IMR-90 (cell line): Measurements from ENCODE around the gene INSR. TPM values are rescaled to one million over a fixed set of nuclear protein-coding genes. Genes with fewer than 3 reads are reported as not detected.

Experiments
- ATAC-seq: fragments of 200-7000 bp; cut with Tn5 transposase; 2 replicates; pipeline ENCODE4 v1.9.1; 2020; ENCODE audit warnings: low read depth, mild to moderate bottlenecking, moderate library complexity
- BruUV-seq: library from RNA; stranded (reverse); fragments of 400-500 nt; replicated peaks from 2 replicates; lab custom pipeline; 2021; lab: Mats Ljungman, UMichigan
- CTCF ChIA-PET: fragments of 300-600 bp; formaldehyde crosslinking; extraction: SDS; loops from one replicate; lab custom pipeline; 2021; ENCODE audit warnings: antibody characterized with exemption; lab: Yijun Ruan, JAX
- POLR2A ChIA-PET: fragments of 300-600 bp; sonication (Branson Sonifier 250); formaldehyde crosslinking; loops from one replicate; lab custom pipeline; 2022; ENCODE audit warnings: antibody characterized with exemption; ENCODE audit not compliant: unreplicated experiment; lab: Charles Lee
- DNase-seq: peaks from one replicate; pipeline ENCODE4 v3.0.0; 2013
- H2AFZ ChIP-seq: replicated peaks from 2 replicates; pipeline ENCODE3; 2013; ENCODE audit warnings: low read length, mild to moderate bottlenecking; ENCODE audit not compliant: poor library complexity
- H2AK5ac ChIP-seq: 2 replicates; pipeline ENCODE4 v1.6.1; 2013; ENCODE audit warnings: low read depth, low read length, inconsistent platforms
- H2AK9ac ChIP-seq: replicated peaks from 2 replicates; pipeline ENCODE3; 2013; ENCODE audit warnings: mild to moderate bottlenecking, low read depth, low read length, moderate library complexity; ENCODE audit not compliant: poor library complexity
- H2BK120ac ChIP-seq: 2 replicates; pipeline ENCODE4 v1.6.1; 2013; ENCODE audit warnings: low read depth, low read length, inconsistent platforms
- H2BK15ac ChIP-seq: 3 replicates; pipeline ENCODE4 v1.6.1; 2013; ENCODE audit warnings: low read depth, low read length, inconsistent platforms
- H2BK20ac ChIP-seq: 2 replicates; pipeline ENCODE4 v1.6.1; 2013; ENCODE audit warnings: low read depth, mild to moderate bottlenecking, inconsistent platforms, low read length, moderate library complexity
- H2BK5ac ChIP-seq: 2 replicates; pipeline ENCODE4 v1.6.1; 2013; ENCODE audit warnings: mild to moderate bottlenecking, low read depth, low read length, inconsistent platforms; ENCODE audit not compliant: poor library complexity, severe bottlenecking
- H3K14ac ChIP-seq: replicated peaks from 2 replicates; pipeline ENCODE4 v1.6.1; 2013; ENCODE audit warnings: low read depth, low read length, inconsistent platforms
- H3K18ac ChIP-seq: 2 replicates; pipeline ENCODE4 v1.6.1; 2013; ENCODE audit warnings: low read depth, low read length, control low read depth
- H3K23ac ChIP-seq: 2 replicates; pipeline ENCODE4 v1.6.1; 2013; ENCODE audit warnings: low read depth, low read length, inconsistent platforms
- H3K27ac ChIP-seq: 2 replicates; pipeline ENCODE4 v1.5.1; 2013; ENCODE audit warnings: mild to moderate bottlenecking, control low read depth, low read length; ENCODE audit not compliant: insufficient read depth
- H3K27me3 ChIP-seq: 2 replicates; pipeline ENCODE4 v1.6.1; 2013; ENCODE audit warnings: low read length; ENCODE audit not compliant: control insufficient read depth, insufficient read depth
- H3K36me3 ChIP-seq: 2 replicates; pipeline ENCODE4 v1.6.1; 2013; ENCODE audit warnings: low read length, mixed read lengths; ENCODE audit not compliant: control insufficient read depth, insufficient read depth
- H3K4ac ChIP-seq: 2 replicates; pipeline ENCODE4 v1.6.1; 2013; ENCODE audit warnings: low read depth, low read length, inconsistent platforms
- H3K4me1 ChIP-seq: 2 replicates; pipeline ENCODE4 v1.6.1; 2013; ENCODE audit warnings: low read length, mixed read lengths; ENCODE audit not compliant: control insufficient read depth, insufficient read depth
- H3K4me2 ChIP-seq: 2 replicates; pipeline ENCODE4 v1.6.1; 2013; ENCODE audit warnings: low read depth, mild to moderate bottlenecking, control low read depth, low read length, moderate library complexity
- H3K4me3 ChIP-seq: 2 replicates; pipeline ENCODE4 v1.5.1; 2013; ENCODE audit warnings: low read depth, mild to moderate bottlenecking, control low read depth, low read length, moderate library complexity; ENCODE audit not compliant: insufficient read depth
- H3K56ac ChIP-seq: 2 replicates; pipeline ENCODE4 v1.6.1; 2013; ENCODE audit warnings: low read length, inconsistent platforms; ENCODE audit not compliant: insufficient read depth; ENCODE audit errors: extremely low read depth
- H3K79me1 ChIP-seq, 2 experiments: 2 replicates each; pipeline ENCODE4 v1.6.1; 2013; ENCODE audit warnings: low read length in 2 of 2, inconsistent platforms in 1 of 2, low read depth in 1 of 2
- H3K9ac ChIP-seq: 2 replicates; pipeline ENCODE4 v1.6.1; 2013; ENCODE audit warnings: low read depth, low read length, control low read depth
- H3K9me1 ChIP-seq: 2 replicates; pipeline ENCODE4 v1.6.1; 2013; ENCODE audit warnings: low read length, inconsistent platforms; ENCODE audit not compliant: insufficient read depth
- H3K9me3 ChIP-seq: 2 replicates; pipeline ENCODE4 v1.6.1; 2013; ENCODE audit warnings: low read length; ENCODE audit not compliant: control insufficient read depth, insufficient read depth
- H4K20me1 ChIP-seq: 2 replicates; pipeline ENCODE4 v1.6.1; 2013; ENCODE audit warnings: low read length, inconsistent platforms; ENCODE audit not compliant: insufficient read depth
- H4K5ac ChIP-seq: 2 replicates; pipeline ENCODE4 v1.6.1; 2013; ENCODE audit warnings: mild to moderate bottlenecking, low read depth, low read length, control low read depth
- H4K8ac ChIP-seq, 2 experiments: 2 replicates each; pipeline ENCODE4 v1.6.1; 2013; ENCODE audit warnings: low read depth in 2 of 2, low read length in 2 of 2, control low read depth in 1 of 2, inconsistent platforms in 1 of 2
- H4K91ac ChIP-seq: 2 replicates; pipeline ENCODE4 v1.6.1; 2013; ENCODE audit warnings: low read depth, low read length, inconsistent platforms; ENCODE audit not compliant: insufficient read depth
- NFE2L2 ChIP-seq: fragments of 150-350 bp; IDR thresholded peaks from 2 replicates; pipeline ENCODE4 v1.6.1; 2016; ENCODE audit warnings: low read depth, mild to moderate bottlenecking, low read length
- USF2 ChIP-seq: fragments of 150-350 bp; IDR thresholded peaks from 2 replicates; pipeline ENCODE4 v1.6.1; 2017; ENCODE audit warnings: mild to moderate bottlenecking, antibody characterized with exemption, low read length, low read depth
- WGBS, 2 experiments: methylation state at CpG; one replicate each; pipeline versions ENCODE4 v1.1.5 to v1.1.7; 2013; ENCODE audit warnings: missing lambda C conversion rate in 2 of 2; ENCODE audit not compliant: insufficient read length in 1 of 2; ENCODE audit errors: extremely low coverage in 2 of 2; 5-methylcytosine and 5-hydroxymethylcytosine counted together
- dilution Hi-C: fragments of 300-500 bp; cut with HindIII; formaldehyde crosslinking; loops from one replicate; pipeline ENCODE4 v1.14.3; 2018; ENCODE audit warnings: low sequenced_read_pairs; ENCODE audit not compliant: unreplicated experiment
- in situ Hi-C: fragments of 300-500 bp; cut with MboI; formaldehyde crosslinking; loops from 3 replicates; pipeline ENCODE4 v1.14.3; 2019; ENCODE audit warnings: low sequenced_read_pairs, inconsistent platforms, mixed read lengths
- intact Hi-C: fragments of 100-400 bp; cut with micrococcal nuclease; formaldehyde crosslinking; loops from 2 replicates; pipeline ENCODE4 v1.10.0; 2022
- polyA plus RNA-seq, 3 experiments: library from polyadenylated mRNA; depleted of rRNA; stranded (reverse); fragments of >200 nt; gene quantifications; 2 replicates each; pipeline ENCODE4 v1.2.3, GENCODE V29; 2012; ENCODE audit warnings: low replicate concordance in 1 of 3
- total RNA-seq: library from RNA; depleted of rRNA; stranded (reverse); fragments of >200 nt; gene quantifications from 2 replicates; pipeline ENCODE4 v1.2.3, GENCODE V29; 2012

INSR gene
- total and polyA plus RNA-seq, 2 of the 4 experiments (the other 2 are of a cell fraction): 2.8 to 7.9 TPM

GRCh38 chr19:7219056-7219455 is 75.2 kb downstream of the INSR start:
- Histone ChIP-seq H3K79me1 (no peaks in the 10 kb centered on the region), H2BK120ac (no peak overlapping the region), H4K8ac (no peak overlapping the region), H3K36me3 (no peaks in the 10 kb centered on the region), H2BK15ac (no peak overlapping the region), H4K5ac (no peak overlapping the region), H3K4me2 (no peak overlapping the region), H2AK9ac (no peak overlapping the region), H4K91ac (no peak overlapping the region), H4K20me1 (no peaks in the 10 kb centered on the region), H3K4me1 (no peaks in the 10 kb centered on the region), H3K4ac (no peak overlapping the region), H3K18ac (no peak overlapping the region), H3K9ac (no peak overlapping the region), H3K23ac (no peak overlapping the region), H2AK5ac (no peak overlapping the region), H2BK20ac (no peak overlapping the region), H2AFZ (no peak overlapping the region), H3K4me3 (no peak overlapping the region), H3K56ac (no peak overlapping the region), H3K9me1 (no peaks in the 10 kb centered on the region), H2BK5ac (no peak overlapping the region), H3K27me3 (no peaks in the 10 kb centered on the region), H3K27ac (no peak overlapping the region), H3K14ac (no peak overlapping the region), H3K9me3 (no peaks in the 10 kb centered on the region)
- intact Hi-C loops: no loop called here
- no CpG with 5 or more reads among the region's 2 CpGs for WGBS, 2 experiments
- CTCF ChIA-PET: no interaction called here
- in situ Hi-C loops: no loop called here
- dilution Hi-C loops: no loop called here
- no peak for TF ChIP-seq NFE2L2
- TF ChIP-seq USF2: no peak
- ATAC-seq: no peak
- no peak for DNase-seq
- no TSS peak for BruUV-seq
- POLR2A ChIA-PET: no interaction called here
